GM19467 (cell line): ENCODE results near the gene CRAT.

Experiments used
- ATAC-seq: cut with Tn5 transposase; IDR thresholded peaks from one replicate; pipeline ENCODE4 v1.9.1; 2021; ENCODE audit warnings: mild to moderate bottlenecking, moderate library complexity; ENCODE audit not compliant: unreplicated experiment

CRAT gene

GRCh38 chr9:129068110-129068509 lies 42.5 kb downstream of the CRAT start:
- no peak for ATAC-seq

- no peak for ATAC-seq
These were observed 46.1 kb downstream of the CRAT start for GRCh38 chr9:129064499-129064908.

GRCh38 chr9:129063061-129063460 lies 47.5 kb downstream of the CRAT start:
- ATAC-seq, result no peak

DNA sequence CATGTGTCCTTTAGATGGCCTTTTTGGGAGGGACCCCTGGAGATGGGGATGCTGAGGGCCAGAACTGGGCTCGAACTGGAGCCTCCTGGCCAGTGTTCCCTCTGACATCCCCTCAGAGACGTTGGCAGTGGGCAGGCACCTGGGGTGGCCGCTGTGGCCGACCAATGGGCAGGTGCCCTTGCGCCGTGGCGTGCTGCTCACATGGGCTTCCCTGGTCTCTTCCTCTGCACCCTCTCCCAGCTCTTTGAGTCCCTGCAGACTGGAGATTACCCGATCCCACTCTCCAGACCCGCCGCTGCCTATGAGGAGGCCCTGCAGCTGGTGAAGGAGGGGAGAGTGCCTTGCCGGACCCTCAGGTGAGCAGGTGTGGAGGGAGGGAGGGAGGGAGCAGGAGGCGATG lies 49.6 kb downstream of the CRAT start:
- ATAC-seq, result no peak

DNA sequence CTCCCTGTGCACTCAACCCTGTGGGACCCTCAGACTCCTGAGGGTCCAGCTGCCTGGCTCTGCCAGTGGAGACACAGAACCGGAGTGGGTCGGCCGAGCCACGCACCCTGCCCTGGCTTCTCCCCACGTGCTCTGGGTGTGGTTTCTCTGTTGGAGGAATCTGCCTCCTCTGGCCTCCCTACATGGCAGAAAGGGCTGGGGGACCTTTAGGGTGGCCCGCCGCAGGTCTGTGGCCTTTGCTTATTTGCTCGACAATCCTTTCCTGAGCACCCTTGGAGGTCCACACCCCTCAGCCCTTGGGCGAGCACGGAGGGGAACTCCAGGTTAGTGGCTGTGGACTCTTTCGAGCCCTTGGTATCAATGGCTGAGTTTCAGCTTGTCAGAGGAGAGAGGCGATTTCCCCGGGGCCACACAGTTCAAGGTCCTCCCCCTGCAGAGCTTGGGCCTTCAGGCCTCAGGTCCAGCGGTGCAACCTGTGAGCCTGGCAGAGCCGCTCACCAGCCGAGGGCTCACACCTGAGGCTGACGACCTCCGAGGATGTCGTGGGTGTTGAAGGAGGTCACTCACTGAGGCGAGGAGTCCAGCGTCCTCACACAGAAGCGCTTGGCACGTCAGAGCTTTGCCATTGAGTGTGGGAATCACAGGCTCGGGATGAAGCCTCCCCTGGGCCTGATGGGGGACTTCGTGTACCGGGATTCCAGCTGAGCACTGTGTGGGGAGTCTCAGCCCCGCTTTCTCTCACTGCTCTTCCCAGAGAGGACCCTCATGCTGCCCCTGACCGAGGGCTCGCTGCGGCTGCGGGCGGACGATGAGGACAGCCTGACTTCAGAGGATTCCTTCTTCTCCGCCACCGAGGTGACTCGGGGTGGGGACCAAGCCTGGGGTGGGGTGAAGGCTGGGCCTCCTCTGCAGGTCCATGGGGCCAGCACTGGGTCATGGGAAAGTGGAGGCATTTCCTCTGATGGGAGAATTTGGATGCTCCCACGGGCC lies 50.5 kb downstream of the CRAT start:
- ATAC-seq, result no peak

GRCh38 chr9:129058965-129059795 lies 51.4 kb downstream of the CRAT start:
- no peak for ATAC-seq

DNA sequence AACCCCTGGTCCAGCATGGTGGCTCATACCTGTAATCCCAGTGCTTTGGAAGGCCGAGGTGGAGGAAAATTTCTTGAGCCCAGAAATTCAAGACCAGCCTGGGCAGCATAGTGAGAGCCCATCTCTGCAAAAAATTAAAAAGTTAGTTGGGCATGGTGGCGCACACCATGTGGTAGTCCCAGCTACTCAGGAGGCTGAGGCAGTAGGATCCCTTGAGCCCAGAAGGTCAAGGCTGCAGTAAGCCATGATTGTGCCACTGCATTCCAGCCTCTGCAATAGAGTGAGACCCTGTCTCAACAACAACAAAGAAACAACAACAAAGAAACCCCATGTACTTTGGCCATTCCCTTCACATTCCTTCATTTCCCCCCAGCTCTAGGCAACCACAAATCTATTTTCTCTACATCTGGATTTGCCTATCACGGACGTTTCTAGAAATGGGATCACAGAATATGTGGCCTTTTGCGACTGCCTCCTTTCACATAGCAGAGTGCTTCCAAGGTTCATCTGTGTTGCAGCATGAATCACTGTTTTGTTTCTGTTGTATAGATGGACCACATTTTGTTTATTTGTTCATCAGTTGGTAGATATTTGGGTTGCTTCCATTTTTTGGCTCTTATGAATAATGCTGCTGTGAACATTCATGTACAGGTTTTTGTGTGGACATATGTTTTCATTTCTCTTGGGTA lies 56.3 kb downstream of the CRAT start:
- ATAC-seq, result no peak

- no peak for ATAC-seq
These were observed 57.6 kb downstream of the CRAT start for GRCh38 chr9:129053020-129053419.

DNA sequence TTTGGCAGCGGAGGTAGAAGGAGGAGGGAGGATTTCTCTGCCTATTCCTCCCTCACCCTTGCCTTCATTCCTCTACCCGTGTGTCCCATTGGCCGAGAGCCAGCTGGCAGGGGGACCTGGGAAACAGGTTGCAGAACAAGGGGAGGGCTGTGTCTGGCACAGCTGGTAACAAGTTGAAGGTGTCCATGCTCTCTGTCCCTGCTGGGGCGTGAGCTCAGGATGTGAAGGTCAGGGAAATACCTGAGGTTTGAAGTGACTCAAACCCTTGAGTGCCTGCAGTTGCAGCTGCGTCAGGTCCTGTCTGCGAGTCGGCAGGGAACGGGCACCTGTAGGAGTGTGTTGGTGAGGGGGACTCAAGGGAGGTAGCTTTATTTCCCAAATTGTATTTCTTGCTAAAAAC lies 58.0 kb downstream of the CRAT start:
- no peak for ATAC-seq
